ENCODE results near the gene CAMSAP1.
"Not testable (repeated sequence)": the region's sequence is repeated elsewhere in the genome, so short reads cannot be mapped to it uniquely, and the experiment has no call there.

DNA sequence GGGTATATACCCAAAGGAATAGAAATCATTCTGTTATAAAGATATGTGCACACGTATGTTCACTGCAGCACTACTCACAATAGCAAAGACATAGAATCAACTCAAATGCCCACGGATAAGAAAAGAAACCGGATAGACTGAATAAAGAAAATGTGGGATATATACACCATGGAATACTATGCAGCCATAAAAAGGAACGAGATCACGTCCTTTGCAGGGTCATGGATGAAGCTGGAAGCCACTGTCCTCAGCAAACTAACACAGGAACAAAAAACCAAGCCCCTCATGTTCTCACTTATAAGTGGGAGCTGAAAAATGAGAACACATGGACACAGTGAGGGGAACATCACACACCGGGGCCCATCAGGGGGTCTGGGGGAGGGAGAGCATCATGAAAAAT lies 36.3 kb upstream of the CAMSAP1 start:
- TF ChIP-seq POLR2A (IDR thresholded peaks at IDR 0.05; ENCODE audit: low read depth, low read length); POLR2AphosphoS5 (IDR thresholded peaks at IDR 0.05; ENCODE audit: low read depth, low read length); POU2F2 (IDR thresholded peaks at IDR 0.05; ENCODE audit: low read depth, low read length); TAF1 (IDR thresholded peaks at IDR 0.05; ENCODE audit: low read depth, low read length); PAX5 (IDR thresholded peaks at IDR 0.05; ENCODE audit: insufficient read depth, low read length, severe bottlenecking); SPI1 (IDR thresholded peaks at IDR 0.05; ENCODE audit: low read depth, low read length): not testable (repeated sequence)

All from GM12891 (cell line).